Inferior parietal cortex (tissue), 1 donor: Measurements from ENCODE around the gene GRB7.
"Not testable (repeated sequence)": the region's sequence is repeated elsewhere in the genome, so short reads cannot be mapped to it uniquely, and the experiment has no call there.

ENCODE experiments used
- DNase-seq: peaks from one replicate; pipeline ENCODE4 v3.0.0-alpha.2; 2016; ENCODE audit errors: extremely low spot score

The GRB7 gene

GRCh38 chr17:39709319-39709997 is 28.3 kb upstream of the GRB7 start:
- no peak for DNase-seq

- DNase-seq, result no peak
These were observed 27.5 kb upstream of the GRB7 start for GRCh38 chr17:39709998-39710964.

GRCh38 chr17:39711071-39711470 is 26.7 kb upstream of the GRB7 start:
- DNase-seq, result not testable (repeated sequence)

- no peak for DNase-seq
These were observed 25.9 kb upstream of the GRB7 start for GRCh38 chr17:39711851-39712250.

- DNase-seq, result no peak
These were observed 23.5 kb upstream of the GRB7 start for GRCh38 chr17:39714234-39714633.

GRCh38 chr17:39715375-39716072 is 22.2 kb upstream of the GRB7 start:
- DNase-seq, result no peak

- no peak for DNase-seq
These were observed 21.5 kb upstream of the GRB7 start for GRCh38 chr17:39716073-39716818.

- no peak for DNase-seq
These were observed 20.7 kb upstream of the GRB7 start for GRCh38 chr17:39716879-39717536.

- DNase-seq, result no peak
These were observed 20.1 kb upstream of the GRB7 start for GRCh38 chr17:39717660-39718059.

- DNase-seq, result no peak
These were observed 18.0 kb upstream of the GRB7 start for GRCh38 chr17:39719563-39720355.

GRCh38 chr17:39722104-39722503 is 15.6 kb upstream of the GRB7 start:
- no peak for DNase-seq

- no peak for DNase-seq
These were observed 14.5 kb upstream of the GRB7 start for GRCh38 chr17:39722965-39723848.

- DNase-seq, result no peak
These were observed 13.0 kb upstream of the GRB7 start for GRCh38 chr17:39724731-39725130.

GRCh38 chr17:39725923-39726322 is 11.8 kb upstream of the GRB7 start:
- DNase-seq, result not testable (repeated sequence)

- no peak for DNase-seq
These were observed 11.1 kb upstream of the GRB7 start for GRCh38 chr17:39726617-39727016.

- DNase-seq, result no peak
These were observed 10.2 kb upstream of the GRB7 start for GRCh38 chr17:39727556-39727955.

GRCh38 chr17:39729280-39729851 is 8.4 kb upstream of the GRB7 start:
- DNase-seq, result no peak

GRCh38 chr17:39730095-39730921 is 7.4 kb upstream of the GRB7 start, which contains the start of gene MIEN1:
MIEN1 (minus strand) TSS chr17:39730532; CDS start chr17:39730495, 37 bp downstream.
- peak; percentile 88 for DNase-seq
